ENCODE results near the gene SLC9A5. TPM values are rescaled to one million over a fixed set of nuclear protein-coding genes. Genes with fewer than 3 reads are reported as not detected.

SLC9A5 gene
- total RNA-seq, 2 experiments from 2014 or later: 2.7 to 4.2 TPM

GRCh38 chr16:67228034-67228785, 20.6 kb upstream of the SLC9A5 start:
- intact Hi-C loops (cut with micrococcal nuclease; ENCODE audit: unreplicated experiment): loop anchor here (5.0 kb wide), 1 partner anchor 211 kb away; no protein-coding TSS in a partner anchor
- no peaks in the 10 kb centered on the region for H3K9me3 ChIP-seq (ENCODE audit: low read length)
- peaks cover 18% of the 10 kb centered on the region for H3K4me1 ChIP-seq (ENCODE audit: insufficient read depth, low read length, poor library complexity, severe bottlenecking)
- peak overlapping the region; percentile 90 for H3K4me2 ChIP-seq (ENCODE audit: low read length)
- no peak for DNase-seq (ENCODE audit: low spot score)
- no peak overlapping the region for H2AFZ ChIP-seq (ENCODE audit: low read length)
- H3K79me2 ChIP-seq (ENCODE audit: insufficient read depth, low read depth, low read length): peaks cover 13% of the 10 kb centered on the region
- H3K27ac ChIP-seq (ENCODE audit: low read depth, low read length, poor library complexity, severe bottlenecking): no peak overlapping the region
- CTCF ChIA-PET (ENCODE audit: unreplicated experiment): interaction anchor here (0.6 to 1.8 kb wide), 4 partner anchors 11 to 314 kb away, joined by 3 to 6 read pairs (median 4); partner anchors contain the start of gene FHOD1
- BruUV-seq (replicated peaks): TSS peak; percentile 65
- H3K9me2 ChIP-seq (ENCODE audit: insufficient read depth, low read length): no peaks in the 10 kb centered on the region
- TF ChIP-seq EZH2phosphoT487 (IDR thresholded peaks at IDR 0.05; ENCODE audit: borderline replicate concordance, low read depth, low read length): no peak
- TF ChIP-seq, protein P1, sequence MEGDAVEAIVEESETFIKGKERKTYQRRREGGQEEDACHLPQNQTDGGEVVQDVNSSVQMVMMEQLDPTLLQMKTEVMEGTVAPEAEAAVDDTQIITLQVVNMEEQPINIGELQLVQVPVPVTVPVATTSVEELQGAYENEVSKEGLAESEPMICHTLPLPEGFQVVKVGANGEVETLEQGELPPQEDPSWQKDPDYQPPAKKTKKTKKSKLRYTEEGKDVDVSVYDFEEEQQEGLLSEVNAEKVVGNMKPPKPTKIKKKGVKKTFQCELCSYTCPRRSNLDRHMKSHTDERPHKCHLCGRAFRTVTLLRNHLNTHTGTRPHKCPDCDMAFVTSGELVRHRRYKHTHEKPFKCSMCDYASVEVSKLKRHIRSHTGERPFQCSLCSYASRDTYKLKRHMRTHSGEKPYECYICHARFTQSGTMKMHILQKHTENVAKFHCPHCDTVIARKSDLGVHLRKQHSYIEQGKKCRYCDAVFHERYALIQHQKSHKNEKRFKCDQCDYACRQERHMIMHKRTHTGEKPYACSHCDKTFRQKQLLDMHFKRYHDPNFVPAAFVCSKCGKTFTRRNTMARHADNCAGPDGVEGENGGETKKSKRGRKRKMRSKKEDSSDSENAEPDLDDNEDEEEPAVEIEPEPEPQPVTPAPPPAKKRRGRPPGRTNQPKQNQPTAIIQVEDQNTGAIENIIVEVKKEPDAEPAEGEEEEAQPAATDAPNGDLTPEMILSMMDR (conservative IDR thresholded peaks at IDR 0.05; ENCODE audit: low read length): no peak
- no peaks in the 10 kb centered on the region for H4K20me1 ChIP-seq (ENCODE audit: insufficient read depth, low read length)
- POLR2A ChIA-PET: interaction anchor here (1.0 to 1.8 kb wide), 4 partner anchors 8 to 45 kb away, joined by 3 to 11 read pairs (median 6); partner anchors contain the start of gene FHOD1
- H3K36me3 ChIP-seq (ENCODE audit: insufficient read depth, low read length): peaks cover 46% of the 10 kb centered on the region
- peak overlapping the region; percentile 95 for H3K4me3 ChIP-seq (ENCODE audit: low read depth, low read length, poor library complexity, severe bottlenecking)

- ChIA-PET CTCF (ENCODE audit: unreplicated experiment) (no interaction called here), POLR2A (interaction anchor here (1.3 to 1.8 kb wide), 2 partner anchors 16 to 19 kb away, joined by 3 to 8 read pairs; partner anchors contain the start of gene FHOD1)
- intact Hi-C loops (cut with micrococcal nuclease; ENCODE audit: unreplicated experiment): loop anchor here (5.0 kb wide), 1 partner anchor 212 kb away; no protein-coding TSS in a partner anchor
Observed at GRCh38 chr16:67228905-67229304, 19.9 kb upstream of the SLC9A5 start.

More at GRCh38 chr16:67228905-67229304, 19.9 kb upstream of the SLC9A5 start:
- H3K4me3 ChIP-seq (ENCODE audit: low read depth, low read length, poor library complexity, severe bottlenecking): no peak overlapping the region
- no peaks in the 10 kb centered on the region for H3K9me3 ChIP-seq (ENCODE audit: low read length)
- H4K20me1 ChIP-seq (ENCODE audit: insufficient read depth, low read length): no peaks in the 10 kb centered on the region
- BruUV-seq (replicated peaks): no TSS peak
- no peaks in the 10 kb centered on the region for H3K9me2 ChIP-seq (ENCODE audit: insufficient read depth, low read length)
- H2AFZ ChIP-seq (ENCODE audit: low read length): no peak overlapping the region
- TF ChIP-seq, protein P1 (conservative IDR thresholded peaks at IDR 0.05; ENCODE audit: low read length): no peak
- TF ChIP-seq EZH2phosphoT487 (IDR thresholded peaks at IDR 0.05; ENCODE audit: borderline replicate concordance, low read depth, low read length): no peak
- no peak for DNase-seq (ENCODE audit: low spot score)
- peaks cover 13% of the 10 kb centered on the region for H3K79me2 ChIP-seq (ENCODE audit: insufficient read depth, low read depth, low read length)
- no peak overlapping the region for H3K27ac ChIP-seq (ENCODE audit: low read depth, low read length, poor library complexity, severe bottlenecking)
- peaks cover 50% of the 10 kb centered on the region for H3K36me3 ChIP-seq (ENCODE audit: insufficient read depth, low read length)
- H3K4me2 ChIP-seq (ENCODE audit: low read length): no peak overlapping the region
- H3K4me1 ChIP-seq (ENCODE audit: insufficient read depth, low read length, poor library complexity, severe bottlenecking): peaks cover 18% of the 10 kb centered on the region

Measured in OCI-LY7 (cell line).